B cell (primary cell): ENCODE data around the gene ARPC5L. TPM values are rescaled to one million over a fixed set of nuclear protein-coding genes. Genes with fewer than 3 reads are reported as not detected.

Experiments
- ATAC-seq: fragments of 200-7000 bp; cut with Tn5 transposase; one replicate; pipeline ENCODE4 v1.10.0; 2021; ENCODE audit warnings: low read depth, mild to moderate bottlenecking, moderate number of reproducible peaks, moderate library complexity
- CTCF ChIA-PET: fragments of 350-600 bp; sonication (Branson Sonifier 250); formaldehyde crosslinking; loops from one replicate; lab custom pipeline; 2021; ENCODE audit warnings: antibody characterized with exemption, inconsistent platforms; lab: Charles Lee
- POLR2A ChIA-PET: fragments of 350-600 bp; sonication (Branson Sonifier 250); formaldehyde crosslinking; loops from one replicate; lab custom pipeline; 2021; ENCODE audit warnings: antibody characterized with exemption; lab: Charles Lee
- DNase-seq: peaks from one replicate; pipeline ENCODE4 v3.0.0; 2013
- H2AFZ ChIP-seq: 2 replicates; pipeline ENCODE4 v1.6.1; 2012; ENCODE audit warnings: mild to moderate bottlenecking, low read depth, low read length; ENCODE audit not compliant: insufficient read depth, poor library complexity, severe bottlenecking
- H3K27ac ChIP-seq, 2 donors: 1 replicate in 1 of 2; 2 replicates in 1 of 2; pipeline ENCODE4 v1.5.1; 2012 to 2013; ENCODE audit warnings: low read length in 2 of 2, mild to moderate bottlenecking in 2 of 2, moderate library complexity in 1 of 2
- H3K27me3 ChIP-seq, 4 experiments: fragments of 200-600 bp in 1 of 4; sonication (generic) in 1 of 4; replicated peaks in 1 of 4; 1 replicate in 2 of 4; 2 replicates in 2 of 4; pipeline versions ENCODE4 v1.6.1 to v1.7.0; 2013 to 2016; ENCODE audit warnings: low read length in 3 of 4, mild to moderate bottlenecking in 2 of 4, mixed read lengths in 1 of 4, moderate library complexity in 1 of 4; ENCODE audit not compliant: insufficient read depth in 4 of 4, control insufficient read depth in 3 of 4; ENCODE audit errors: control extremely low read depth in 1 of 4
- H3K36me3 ChIP-seq, 2 experiments: replicated peaks in 1 of 2; 1 replicate in 1 of 2; 2 replicates in 1 of 2; pipeline versions ENCODE4 v1.6.1 to v1.7.1; 2013; ENCODE audit warnings: low read length in 1 of 2; ENCODE audit not compliant: insufficient read depth in 2 of 2, control insufficient read depth in 1 of 2; ENCODE audit errors: control extremely low read depth in 1 of 2, extremely low read depth in 1 of 2
- H3K4me1 ChIP-seq, 2 donors: fragments of 200-600 bp in 1 of 2; sonication (generic) in 1 of 2; 1 replicate in 1 of 2; 2 replicates in 1 of 2; pipeline versions ENCODE4 v1.5.1 to v1.6.1; 2013 to 2017; ENCODE audit warnings: low read length in 2 of 2; ENCODE audit not compliant: control insufficient read depth in 2 of 2, insufficient read depth in 2 of 2
- H3K4me2 ChIP-seq: replicated peaks from 2 replicates; pipeline ENCODE3; 2012; ENCODE audit warnings: mild to moderate bottlenecking, low read depth, low read length; ENCODE audit not compliant: poor library complexity, severe bottlenecking
- H3K4me3 ChIP-seq, 5 experiments: fragments of 200-600 bp in 1 of 5; sonication (generic) in 1 of 5; 1 replicate in 3 of 5; 2 replicates in 2 of 5; pipeline versions ENCODE4 v1.5.1 to v1.7.0; 2011 to 2016; ENCODE audit warnings: low read length in 4 of 5, mild to moderate bottlenecking in 4 of 5, low read depth in 2 of 5, control low read depth in 1 of 5, moderate library complexity in 1 of 5; ENCODE audit not compliant: insufficient read depth in 1 of 5; ENCODE audit errors: control extremely low read depth in 1 of 5, extremely low read depth in 1 of 5
- H3K79me2 ChIP-seq: fragments of 200-600 bp; sonication (generic); one replicate; pipeline ENCODE4 v1.6.0; 2016; ENCODE audit warnings: low read length; ENCODE audit not compliant: control insufficient read depth, insufficient read depth
- H3K9ac ChIP-seq: fragments of 200-600 bp; sonication (generic); 2 replicates; pipeline ENCODE4 v1.6.1; 2017; ENCODE audit warnings: mild to moderate bottlenecking, low read length, moderate library complexity
- H3K9me3 ChIP-seq, 3 donors: one replicate each; pipeline versions ENCODE4 v1.6.1 to v1.7.1; 2013; ENCODE audit warnings: low read length in 2 of 3; ENCODE audit not compliant: control insufficient read depth in 2 of 3, insufficient read depth in 1 of 3; ENCODE audit errors: control extremely low read depth in 1 of 3
- H4K20me1 ChIP-seq: 2 replicates; pipeline ENCODE4 v1.6.0; 2012; ENCODE audit warnings: mild to moderate bottlenecking, low read length; ENCODE audit not compliant: insufficient read depth, control insufficient read depth, poor library complexity, severe bottlenecking
- H3K27ac Mint-ChIP-seq: one replicate; pipeline ENCODE4 v1.8.0; 2021; ENCODE audit warnings: mixed read lengths
- H3K27me3 Mint-ChIP-seq: one replicate; pipeline ENCODE4 v1.8.0; 2021; ENCODE audit warnings: mixed read lengths
- H3K4me1 Mint-ChIP-seq: one replicate; pipeline ENCODE4 v1.8.0; 2021; ENCODE audit warnings: mixed read lengths
- H3K4me3 Mint-ChIP-seq: one replicate; pipeline ENCODE4 v1.8.0; 2021; ENCODE audit warnings: mixed read lengths
- H3K9me3 Mint-ChIP-seq: one replicate; pipeline ENCODE4 v1.8.0; 2022; ENCODE audit warnings: mixed read lengths; ENCODE audit not compliant: insufficient read depth
- EZH2 ChIP-seq: IDR thresholded peaks from 2 replicates; pipeline ENCODE4 v1.6.1; 2012; ENCODE audit warnings: borderline replicate concordance, low read depth, mild to moderate bottlenecking, moderate library complexity, low read length; ENCODE audit not compliant: insufficient read depth, poor library complexity, severe bottlenecking
- WGBS: methylation state at CpG from one replicate; pipeline ENCODE4 v1.1.5; 2013; ENCODE audit warnings: missing lambda C conversion rate; ENCODE audit not compliant: insufficient coverage; 5-methylcytosine and 5-hydroxymethylcytosine counted together
- intact Hi-C: fragments of 100-400 bp; cut with micrococcal nuclease; formaldehyde crosslinking; loops from one replicate; pipeline ENCODE4 v1.10.0; 2022
- polyA plus RNA-seq: library from polyadenylated mRNA; depleted of rRNA; stranded (reverse); fragments of >200 nt; gene quantifications from 2 replicates; pipeline ENCODE4 v1.2.3, GENCODE V29; 2012
- total RNA-seq, 2 donors: library from RNA; stranded (reverse); fragments of 120-200 nt in 1 of 2; gene quantifications; 1 replicate in 1 of 2; 2 replicates in 1 of 2; pipeline versions ENCODE4 v1.2.3 to v1.2.4, GENCODE V29; 2013 to 2022
- TF ChIP-seq, protein P1 (sequence below): fragments of 200-600 bp; IDR thresholded peaks from one replicate; pipeline ENCODE4 v1.8.0; 2022; ENCODE audit warnings: antibody characterized with exemption, mild to moderate bottlenecking

The ARPC5L gene
- total and polyA plus RNA-seq, 2 donors (not counting 1 experiment from before 2014, with no cell fraction given), result 37.3 to 66.3 TPM

GRCh38 chr9:124880501-124880900 lies 18.6 kb downstream of the ARPC5L start:
- Mint-ChIP-seq H3K27ac (no peak overlapping the region), H3K4me1 (no peaks in the 10 kb centered on the region), H3K4me3 (no peak overlapping the region), H3K27me3 (no peaks in the 10 kb centered on the region), H3K9me3 (no peaks in the 10 kb centered on the region)
- TF ChIP-seq, protein P1, sequence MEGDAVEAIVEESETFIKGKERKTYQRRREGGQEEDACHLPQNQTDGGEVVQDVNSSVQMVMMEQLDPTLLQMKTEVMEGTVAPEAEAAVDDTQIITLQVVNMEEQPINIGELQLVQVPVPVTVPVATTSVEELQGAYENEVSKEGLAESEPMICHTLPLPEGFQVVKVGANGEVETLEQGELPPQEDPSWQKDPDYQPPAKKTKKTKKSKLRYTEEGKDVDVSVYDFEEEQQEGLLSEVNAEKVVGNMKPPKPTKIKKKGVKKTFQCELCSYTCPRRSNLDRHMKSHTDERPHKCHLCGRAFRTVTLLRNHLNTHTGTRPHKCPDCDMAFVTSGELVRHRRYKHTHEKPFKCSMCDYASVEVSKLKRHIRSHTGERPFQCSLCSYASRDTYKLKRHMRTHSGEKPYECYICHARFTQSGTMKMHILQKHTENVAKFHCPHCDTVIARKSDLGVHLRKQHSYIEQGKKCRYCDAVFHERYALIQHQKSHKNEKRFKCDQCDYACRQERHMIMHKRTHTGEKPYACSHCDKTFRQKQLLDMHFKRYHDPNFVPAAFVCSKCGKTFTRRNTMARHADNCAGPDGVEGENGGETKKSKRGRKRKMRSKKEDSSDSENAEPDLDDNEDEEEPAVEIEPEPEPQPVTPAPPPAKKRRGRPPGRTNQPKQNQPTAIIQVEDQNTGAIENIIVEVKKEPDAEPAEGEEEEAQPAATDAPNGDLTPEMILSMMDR, result no peak
- TF ChIP-seq EZH2, result no peak
- peaks cover 11% of the 10 kb centered on the region for H3K79me2 ChIP-seq
- no peak overlapping the region for H3K9ac ChIP-seq
- 58% methylated on average over 7 of the region's 9 CpGs for WGBS
- H3K4me1 ChIP-seq, result peaks cover 0 to 15% of the 10 kb centered on the region in 2 donors
- ATAC-seq, result no peak
- H3K4me3 ChIP-seq, result no peak overlapping the region
- POLR2A ChIA-PET, result interaction anchor here (0.6 kb wide), 1 partner anchor 18 kb away, joined by 4 read pairs; no protein-coding TSS in a partner anchor
- no peaks in the 10 kb centered on the region for H3K27me3 ChIP-seq
- H3K9me3 ChIP-seq, result no peaks in the 10 kb centered on the region
- intact Hi-C loops, result no loop called here
- CTCF ChIA-PET, result interaction anchor here (1.1 to 1.4 kb wide), 3 partner anchors 9 to 107 kb away, joined by 3 to 4 read pairs (median 3); no protein-coding TSS in a partner anchor
- no peak overlapping the region for H3K4me2 ChIP-seq
- H3K36me3 ChIP-seq, result peaks cover 0 to 72% of the 10 kb centered on the region in 2 experiments
- no peak overlapping the region for H2AFZ ChIP-seq
- DNase-seq, result no peak
- peak overlapping the region in 1 of 2 donors; percentile 30 for H3K27ac ChIP-seq
- peaks cover 18% of the 10 kb centered on the region for H4K20me1 ChIP-seq

- intact Hi-C loops, result no loop called here
- Mint-ChIP-seq H3K27me3 (no peaks in the 10 kb centered on the region), H3K4me3 (no peak overlapping the region), H3K4me1 (no peaks in the 10 kb centered on the region), H3K27ac (no peak overlapping the region), H3K9me3 (no peaks in the 10 kb centered on the region)
- H3K4me3 ChIP-seq, result no peak overlapping the region
- 89% methylated on average over 15 of the region's 16 CpGs for WGBS
- H3K4me2 ChIP-seq, result no peak overlapping the region
- no peak overlapping the region for H2AFZ ChIP-seq
- peaks cover 4% of the 10 kb centered on the region for H3K79me2 ChIP-seq
- H3K36me3 ChIP-seq, result peaks cover 0 to 73% of the 10 kb centered on the region in 2 experiments
- POLR2A ChIA-PET, result no interaction called here
- no peak overlapping the region for H3K9ac ChIP-seq
- TF ChIP-seq, protein P1, result no peak
- TF ChIP-seq EZH2, result no peak
- CTCF ChIA-PET, result interaction anchor here (1.4 kb wide), 2 partner anchors 10 to 30 kb away, joined by 3 to 4 read pairs; no protein-coding TSS in a partner anchor
- H4K20me1 ChIP-seq, result peaks cover 11% of the 10 kb centered on the region
- H3K4me1 ChIP-seq, result peaks cover 0 to 15% of the 10 kb centered on the region in 2 donors
- no peaks in the 10 kb centered on the region for H3K9me3 ChIP-seq
- H3K27ac ChIP-seq, result peak overlapping the region in 1 of 2 donors; percentile 15
- DNase-seq, result no peak
- no peaks in the 10 kb centered on the region for H3K27me3 ChIP-seq
- no peak for ATAC-seq
Measured at GRCh38 chr9:124881138-124881743, 19.3 kb downstream of the ARPC5L start.
